Central memory CD4-positive, alpha-beta T cell (primary cell): Measurements from ENCODE around the gene ADGRG6.

Experiments used
- DNase-seq: peaks from one replicate; pipeline ENCODE4 v3.0.0; 2022

ADGRG6 gene

GRCh38 chr6:142292166-142292924 is 9.5 kb upstream of the ADGRG6 start:
- DNase-seq = no peak

DNA sequence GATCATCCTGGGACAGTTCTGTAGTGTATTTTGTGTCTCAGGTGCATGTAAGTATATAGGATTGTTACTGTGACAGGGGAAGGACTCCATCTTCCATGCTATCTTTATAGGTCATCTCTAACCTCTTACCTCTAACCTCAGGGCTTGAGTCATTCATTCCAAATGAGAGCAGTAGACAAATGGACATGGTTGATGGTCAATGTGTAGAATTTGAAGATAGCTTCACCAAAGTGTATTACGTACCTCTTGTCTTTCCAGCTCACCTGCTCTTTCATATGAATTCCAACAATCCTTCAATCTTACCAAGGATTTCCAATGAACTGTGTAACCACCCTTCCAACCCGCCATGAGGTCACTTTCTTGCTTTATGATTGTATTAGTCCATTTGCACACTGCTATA is 8.7 kb upstream of the ADGRG6 start:
- no peak for DNase-seq

DNA sequence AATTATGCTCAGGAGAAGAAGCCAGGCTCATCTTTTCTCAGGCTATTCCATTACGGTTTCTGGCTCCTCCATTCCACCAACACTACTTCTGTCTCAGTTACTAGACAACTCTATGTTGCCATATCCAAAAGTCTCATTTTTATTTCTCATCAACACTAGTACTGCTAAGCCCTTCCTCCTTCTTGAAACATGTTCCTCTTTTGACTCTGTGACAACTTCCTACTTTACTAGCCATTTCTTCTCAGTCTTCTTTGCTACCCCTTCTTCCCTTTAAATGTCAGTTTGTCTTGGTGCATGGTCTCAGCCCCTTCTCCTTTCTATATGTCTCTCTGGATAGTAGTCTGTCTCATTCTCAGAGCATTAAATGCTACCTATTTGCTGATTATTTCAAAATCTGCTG is 7.1 kb upstream of the ADGRG6 start:
- no peak for DNase-seq

- no peak for DNase-seq
These were observed 4.7 kb upstream of the ADGRG6 start for GRCh38 chr6:142296975-142297604.

GRCh38 chr6:142297605-142297995 is 4.2 kb upstream of the ADGRG6 start:
- DNase-seq = no peak

DNA sequence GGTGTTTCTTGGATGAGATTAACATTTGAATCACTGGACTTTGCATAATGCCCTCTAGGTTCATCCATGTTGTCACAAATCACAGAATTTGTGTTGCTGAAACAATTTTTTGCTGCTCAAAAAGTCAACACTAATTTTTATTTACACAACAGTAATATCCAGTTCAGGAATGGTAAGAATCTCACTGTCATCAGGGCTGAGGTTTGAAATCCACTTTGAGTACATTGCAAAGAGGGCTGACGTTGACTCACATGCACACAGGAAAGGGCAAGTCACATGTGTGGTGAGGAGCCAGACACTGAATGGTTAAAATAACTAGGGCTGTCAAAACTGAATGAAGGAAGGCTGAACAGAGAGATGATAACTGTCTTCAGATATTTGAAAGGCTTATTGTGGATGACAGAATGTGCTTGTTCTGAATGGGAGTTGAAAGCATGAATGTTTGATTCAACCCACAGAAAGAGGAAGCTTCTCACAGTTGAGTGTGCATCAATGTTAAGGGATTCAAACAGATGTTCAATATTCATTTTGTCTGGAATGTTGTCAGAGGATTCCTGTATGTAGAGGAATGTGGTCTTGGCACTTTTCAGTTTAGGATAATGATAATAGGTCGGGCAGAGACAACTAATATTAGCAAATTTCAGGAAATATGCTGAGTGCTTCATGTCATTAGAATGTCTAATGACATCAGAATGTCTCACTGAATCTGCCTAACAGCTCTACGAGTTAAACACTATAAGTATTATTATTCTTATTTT is 3.6 kb upstream of the ADGRG6 start:
- DNase-seq = no peak

DNA sequence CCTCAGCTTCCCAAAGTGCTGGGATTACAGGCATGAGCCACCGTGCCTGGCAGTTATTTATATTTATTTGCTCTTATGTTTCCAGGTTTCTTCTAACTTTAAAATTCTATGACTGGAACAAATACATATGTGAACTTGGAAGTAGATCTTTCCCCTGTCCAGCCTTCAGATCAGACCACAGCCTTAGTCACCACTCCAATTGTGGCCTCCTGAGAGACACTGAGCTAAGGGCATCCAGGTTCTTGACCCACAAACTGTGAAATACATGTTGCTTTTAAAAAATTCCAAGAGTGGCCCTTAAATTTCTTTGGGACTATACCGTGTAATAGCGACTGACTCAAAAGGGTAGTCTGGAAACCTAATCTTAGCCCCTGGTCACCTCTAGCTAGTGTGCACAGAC is 1.5 kb upstream of the ADGRG6 start:
- DNase-seq = no peak

DNA sequence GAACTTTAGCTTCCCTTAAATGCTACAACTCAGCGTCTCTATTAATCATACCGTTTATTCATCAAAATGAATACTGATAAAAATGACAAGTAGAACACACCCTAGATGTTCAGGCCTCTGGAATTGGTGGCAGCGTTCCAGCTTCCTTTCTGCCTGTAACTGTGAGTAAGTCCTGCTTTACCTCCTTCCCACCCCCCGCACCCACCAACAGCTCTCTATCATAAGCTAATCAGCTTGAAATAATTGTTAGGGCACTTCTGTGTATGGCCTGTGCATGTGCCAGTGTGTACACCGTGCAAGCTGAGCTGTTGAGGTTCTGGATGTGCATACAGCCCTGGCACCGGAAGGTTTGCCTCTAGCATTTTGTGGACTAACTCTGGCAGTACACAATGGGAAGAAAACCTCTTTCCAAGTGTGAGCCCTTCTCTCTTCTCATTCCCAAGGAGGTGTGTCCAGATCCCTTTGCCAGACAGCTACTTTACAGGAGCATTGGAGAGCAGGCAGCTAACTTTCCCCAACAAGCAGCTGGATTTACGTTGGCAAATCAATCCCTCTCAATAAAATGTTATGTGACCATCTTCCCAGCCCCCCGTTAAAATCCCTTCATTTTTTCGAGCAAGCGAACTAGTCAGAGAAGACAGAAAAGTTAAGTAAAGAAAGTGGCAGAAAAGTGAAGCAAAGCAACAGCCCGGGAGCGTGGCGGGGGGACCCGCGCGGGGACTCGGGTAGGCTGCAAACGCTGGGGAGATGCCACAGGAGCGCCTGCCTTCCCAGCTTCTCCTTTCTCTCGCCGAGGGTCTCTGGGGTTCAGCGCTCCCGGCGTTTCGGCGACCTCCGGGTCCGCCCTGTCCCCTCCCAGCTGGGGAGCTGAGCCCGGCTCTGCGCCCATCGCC is 803 bp upstream of the ADGRG6 start:
- DNase-seq = no peak

- no peak for DNase-seq
These were observed 791 bp downstream of the ADGRG6 start for GRCh38 chr6:142302421-142303175.

GRCh38 chr6:142303176-142303533 is 1.3 kb downstream of the ADGRG6 start:
- DNase-seq = no peak

- no peak for DNase-seq
These were observed 2.4 kb downstream of the ADGRG6 start for GRCh38 chr6:142304241-142304640.

DNA sequence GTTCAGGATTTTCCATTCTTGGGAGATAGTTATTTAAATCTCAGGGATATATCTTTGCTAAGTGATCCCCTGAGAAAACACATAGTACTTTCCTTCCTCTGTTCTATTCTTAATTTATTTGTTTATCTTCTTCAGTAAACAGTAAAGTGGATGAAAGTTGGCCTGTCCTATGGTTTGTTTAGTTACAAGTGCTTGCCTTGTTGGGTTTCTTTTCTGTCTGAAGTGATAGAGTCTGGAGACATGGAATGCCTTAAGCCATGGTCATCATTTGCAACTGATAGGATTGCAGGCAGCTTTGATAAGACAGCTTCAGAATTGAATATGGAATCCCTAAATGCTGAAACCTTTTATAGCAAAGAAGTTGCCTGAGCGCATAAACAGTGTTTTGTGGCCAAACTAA is 4.9 kb downstream of the ADGRG6 start:
- DNase-seq = no peak

- DNase-seq = no peak
These were observed 6.3 kb downstream of the ADGRG6 start for GRCh38 chr6:142307963-142308748.

DNA sequence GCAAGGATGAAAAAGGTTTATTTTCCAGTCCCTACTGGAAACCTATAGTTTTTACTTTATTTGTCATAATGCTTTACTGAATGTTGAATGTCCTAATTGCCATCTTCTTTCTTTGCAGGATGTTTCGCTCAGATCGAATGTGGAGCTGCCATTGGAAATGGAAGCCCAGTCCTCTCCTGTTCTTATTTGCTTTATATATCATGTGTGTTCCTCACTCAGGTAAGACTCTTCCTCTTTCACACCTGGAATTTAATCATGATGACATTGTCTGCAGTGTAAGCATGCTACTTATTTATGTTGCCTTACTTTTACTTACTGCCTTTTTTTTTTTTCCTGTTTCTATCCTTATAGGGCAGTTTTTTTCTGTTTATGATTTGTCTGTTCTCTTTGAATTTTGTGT is 7.6 kb downstream of the ADGRG6 start:
- no peak for DNase-seq

- DNase-seq = no peak
These were observed 11.5 kb downstream of the ADGRG6 start for GRCh38 chr6:142313284-142313683.

DNA sequence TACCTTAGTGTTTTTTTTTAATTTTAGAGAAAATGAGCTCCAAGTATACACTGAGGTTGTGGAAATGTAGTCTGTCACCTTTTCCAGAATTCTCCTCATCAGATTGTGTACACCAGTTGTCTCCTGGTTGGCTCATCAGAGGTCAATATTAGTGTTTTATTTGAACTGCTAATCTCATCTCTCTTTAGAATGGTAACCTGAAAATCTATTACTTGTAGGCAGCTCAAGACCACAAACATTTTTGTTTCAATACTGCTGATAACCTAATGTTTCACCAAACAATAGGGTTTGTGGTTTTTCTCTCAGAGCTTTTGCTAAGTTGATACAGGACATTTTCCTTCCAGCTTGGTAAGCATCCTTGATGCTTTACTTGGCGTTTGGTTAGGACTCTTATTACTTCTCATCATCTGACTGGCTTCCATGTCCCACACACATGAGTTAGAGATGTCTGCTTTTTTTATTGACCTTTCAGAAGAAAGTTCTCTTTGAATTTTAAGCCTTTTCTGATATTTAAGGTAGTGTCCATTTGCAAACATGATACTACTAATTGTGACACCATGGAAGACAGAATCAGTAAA is 15.1 kb downstream of the ADGRG6 start:
- DNase-seq = no peak

DNA sequence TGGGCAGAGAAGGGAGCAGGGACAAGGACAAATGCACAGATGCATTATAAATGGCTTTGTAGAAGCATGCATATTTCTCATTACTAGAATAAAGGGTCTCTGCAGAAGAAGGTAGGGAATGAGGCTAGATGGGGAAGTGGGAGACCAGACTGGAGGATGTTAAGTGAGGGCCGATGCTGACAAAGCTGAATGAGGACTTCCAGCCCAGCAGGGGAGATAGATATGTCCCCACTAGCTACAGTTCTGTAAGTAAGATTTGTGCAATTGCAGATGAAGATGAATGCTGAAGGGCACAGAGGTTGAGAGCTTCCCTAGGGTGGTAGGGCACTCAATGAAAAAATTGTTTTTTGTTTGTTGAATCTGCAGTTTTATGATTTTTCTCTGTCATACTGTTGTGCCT is 16.9 kb downstream of the ADGRG6 start:
- no peak for DNase-seq

GRCh38 chr6:142320366-142320765 is 18.6 kb downstream of the ADGRG6 start:
- no peak for DNase-seq

DNA sequence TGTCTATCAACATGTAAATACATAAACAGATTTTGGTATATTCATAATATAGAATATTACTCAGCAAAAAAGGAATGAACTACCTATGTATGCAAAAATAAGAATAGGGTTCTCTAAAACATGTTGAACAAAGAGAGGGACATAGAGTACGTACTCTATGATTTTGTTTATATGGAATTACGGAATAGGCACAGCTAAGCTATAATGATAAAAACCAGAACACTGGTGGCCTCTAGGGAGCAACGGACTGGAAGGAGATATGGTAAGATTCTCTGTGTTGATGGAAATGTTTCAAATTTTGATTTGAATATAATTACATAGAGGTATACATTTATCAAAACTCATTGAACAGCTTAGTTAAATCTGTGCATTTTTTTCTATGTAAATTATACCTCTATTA is 19.6 kb downstream of the ADGRG6 start:
- DNase-seq = no peak

GRCh38 chr6:142322066-142322465 is 20.3 kb downstream of the ADGRG6 start:
- DNase-seq = no peak
